A549 (cell line): ENCODE measurements around the gene MAPK1.

ENCODE experiments used
- CBX2 ChIP-seq: fragments of 200-600 bp; sonication (generic); IDR thresholded peaks from 2 replicates; pipeline ENCODE4 v1.6.1; 2016; ENCODE audit warnings: low read depth, mild to moderate bottlenecking, borderline replicate concordance
- CEBPB ChIP-seq, 2 experiments: fragments of >200 bp in 1 of 2; sonication (Bioruptor Twin) in 1 of 2; formaldehyde crosslinking in 1 of 2; IDR thresholded peaks; 2 replicates each; pipeline ENCODE4 v1.6.1; 2012 to 2016
- CTCF ChIP-seq: fragments of >200 bp; sonication (Bioruptor Twin); formaldehyde crosslinking; IDR thresholded peaks from 3 replicates; pipeline ENCODE4 v1.5.1; 2016
- ELK1 ChIP-seq: fragments of 150-350 bp; IDR thresholded peaks from 2 replicates; pipeline ENCODE4 v1.6.1; 2014; ENCODE audit warnings: low read depth, mild to moderate bottlenecking, low read length
- RNF2 ChIP-seq: fragments of 200-600 bp; sonication (generic); IDR thresholded peaks from 2 replicates; pipeline ENCODE4 v1.6.1; 2016; ENCODE audit warnings: low read depth, mild to moderate bottlenecking, antibody characterized with exemption, moderate library complexity, borderline replicate concordance

GRCh38 chr22:21818487-21819182 lies 48.8 kb downstream of the MAPK1 start:
- TF ChIP-seq CBX2, result no peak
- TF ChIP-seq CTCF, result no peak
- no peak for TF ChIP-seq RNF2
- no peak for TF ChIP-seq ELK1
- TF ChIP-seq CEBPB (IDR thresholded peaks at IDR 0.05), result no peak
